DOHH2 (cell line): ENCODE measurements around the gene GUCA1A.

Experiments
- H3F3A ChIP-seq: fragments of 200-600 bp; sonication (generic), shearing (Covaris generic); 2 replicates; pipeline ENCODE4 v1.6.0; 2016; ENCODE audit warnings: antibody characterized with exemption, mild to moderate bottlenecking; ENCODE audit not compliant: control insufficient read depth, insufficient read depth
- H3K27ac ChIP-seq: fragments of 200-600 bp; sonication (generic); 2 replicates; pipeline ENCODE4 v1.5.1; 2014; ENCODE audit warnings: low read depth, mild to moderate bottlenecking, low read length, moderate library complexity
- H3K27me3 ChIP-seq: fragments of 200-600 bp; sonication (generic); 2 replicates; pipeline ENCODE4 v1.6.1; 2014; ENCODE audit warnings: mild to moderate bottlenecking, low read length, mixed read lengths; ENCODE audit not compliant: control insufficient read depth
- H3K36me3 ChIP-seq: fragments of 200-600 bp; sonication (generic); 2 replicates; pipeline ENCODE4 v1.6.1; 2014; ENCODE audit warnings: mild to moderate bottlenecking, low read length, moderate library complexity, mixed read lengths; ENCODE audit not compliant: control insufficient read depth
- H3K4me1 ChIP-seq: fragments of 200-600 bp; sonication (generic); 2 replicates; pipeline ENCODE4 v1.6.1; 2014; ENCODE audit warnings: mild to moderate bottlenecking, low read length, mixed read lengths; ENCODE audit not compliant: control insufficient read depth
- H3K4me2 ChIP-seq: fragments of 200-600 bp; sonication (generic); 2 replicates; pipeline ENCODE4 v1.6.0; 2014; ENCODE audit warnings: mild to moderate bottlenecking, low read length, moderate library complexity
- H3K4me3 ChIP-seq: fragments of 200-600 bp; sonication (generic); 2 replicates; pipeline ENCODE4 v1.5.1; 2014; ENCODE audit warnings: mild to moderate bottlenecking, low read length, mixed read lengths
- H3K79me2 ChIP-seq: fragments of 200-600 bp; sonication (generic); 2 replicates; pipeline ENCODE4 v1.6.1; 2014; ENCODE audit warnings: mild to moderate bottlenecking, low read length, mixed read lengths; ENCODE audit not compliant: control insufficient read depth
- H3K9me2 ChIP-seq: fragments of 200-600 bp; sonication (generic); replicated peaks from 2 replicates; pipeline ENCODE4 v1.6.1; 2014; ENCODE audit warnings: mild to moderate bottlenecking, low read length, mixed read lengths; ENCODE audit not compliant: control insufficient read depth
- H3K9me3 ChIP-seq: fragments of 200-600 bp; sonication (generic); 2 replicates; pipeline ENCODE4 v1.6.1; 2014; ENCODE audit warnings: antibody characterized with exemption, low read length, mixed read lengths; ENCODE audit not compliant: control insufficient read depth, insufficient read depth
- H4K20me1 ChIP-seq: fragments of 200-600 bp; sonication (generic); 2 replicates; pipeline ENCODE4 v1.6.0; 2014; ENCODE audit warnings: low read depth, mild to moderate bottlenecking, antibody characterized with exemption, low read length, moderate library complexity; ENCODE audit not compliant: control insufficient read depth, insufficient read depth
- EZH2phosphoT487 ChIP-seq: fragments of 200-600 bp; sonication (generic); IDR thresholded peaks from 2 replicates; pipeline ENCODE4 v1.6.1; 2017; ENCODE audit warnings: borderline replicate concordance, mild to moderate bottlenecking, antibody characterized with exemption, low read length, moderate library complexity, mixed read lengths
- TF ChIP-seq, protein P1 (sequence below): fragments of 200-600 bp; sonication (generic); IDR thresholded peaks from one replicate; pipeline ENCODE4 v1.5.1; 2014; ENCODE audit warnings: antibody characterized with exemption, mild to moderate bottlenecking, low read depth, low read length; ENCODE audit not compliant: poor library complexity, severe bottlenecking

GUCA1A gene

DNA sequence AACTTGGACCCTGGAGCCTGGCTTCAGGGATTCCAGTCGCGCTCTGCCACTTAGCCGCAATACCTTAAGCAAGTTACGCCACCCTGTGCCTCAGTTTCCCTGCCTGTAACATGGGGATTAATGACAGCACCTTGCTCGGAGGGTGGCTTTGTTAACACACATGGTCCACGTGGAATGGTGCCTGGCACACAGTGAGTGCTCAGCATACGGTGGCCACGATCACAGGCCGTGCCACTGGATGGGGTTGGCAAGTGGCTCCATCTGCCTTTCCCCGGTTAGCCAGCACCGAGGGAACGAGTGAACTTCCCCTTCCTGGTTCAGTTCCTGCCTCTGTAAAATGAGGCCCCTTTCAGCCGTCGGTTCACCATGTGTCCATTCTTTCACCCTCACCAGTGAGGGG is 47.9 kb upstream of the GUCA1A start:
- H3K79me2 ChIP-seq, result no peaks in the 10 kb centered on the region
- no peak overlapping the region for H3K27ac ChIP-seq
- H3K27me3 ChIP-seq, result no peaks in the 10 kb centered on the region
- H3K4me1 ChIP-seq, result no peaks in the 10 kb centered on the region
- no peak overlapping the region for H3K4me2 ChIP-seq
- H4K20me1 ChIP-seq, result no peaks in the 10 kb centered on the region
- H3K9me3 ChIP-seq, result no peaks in the 10 kb centered on the region
- H3K4me3 ChIP-seq, result no peak overlapping the region
- no peaks in the 10 kb centered on the region for H3K9me2 ChIP-seq
- H3F3A ChIP-seq, result no peaks in the 10 kb centered on the region
- no peaks in the 10 kb centered on the region for H3K36me3 ChIP-seq
- TF ChIP-seq, protein P1, sequence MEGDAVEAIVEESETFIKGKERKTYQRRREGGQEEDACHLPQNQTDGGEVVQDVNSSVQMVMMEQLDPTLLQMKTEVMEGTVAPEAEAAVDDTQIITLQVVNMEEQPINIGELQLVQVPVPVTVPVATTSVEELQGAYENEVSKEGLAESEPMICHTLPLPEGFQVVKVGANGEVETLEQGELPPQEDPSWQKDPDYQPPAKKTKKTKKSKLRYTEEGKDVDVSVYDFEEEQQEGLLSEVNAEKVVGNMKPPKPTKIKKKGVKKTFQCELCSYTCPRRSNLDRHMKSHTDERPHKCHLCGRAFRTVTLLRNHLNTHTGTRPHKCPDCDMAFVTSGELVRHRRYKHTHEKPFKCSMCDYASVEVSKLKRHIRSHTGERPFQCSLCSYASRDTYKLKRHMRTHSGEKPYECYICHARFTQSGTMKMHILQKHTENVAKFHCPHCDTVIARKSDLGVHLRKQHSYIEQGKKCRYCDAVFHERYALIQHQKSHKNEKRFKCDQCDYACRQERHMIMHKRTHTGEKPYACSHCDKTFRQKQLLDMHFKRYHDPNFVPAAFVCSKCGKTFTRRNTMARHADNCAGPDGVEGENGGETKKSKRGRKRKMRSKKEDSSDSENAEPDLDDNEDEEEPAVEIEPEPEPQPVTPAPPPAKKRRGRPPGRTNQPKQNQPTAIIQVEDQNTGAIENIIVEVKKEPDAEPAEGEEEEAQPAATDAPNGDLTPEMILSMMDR, result no peak
- TF ChIP-seq EZH2phosphoT487, result no peak

- H3K4me1 ChIP-seq, result no peaks in the 10 kb centered on the region
- H3K79me2 ChIP-seq, result no peaks in the 10 kb centered on the region
- H3F3A ChIP-seq, result no peaks in the 10 kb centered on the region
- no peaks in the 10 kb centered on the region for H3K9me2 ChIP-seq
- TF ChIP-seq, protein P1, result no peak
- no peak for TF ChIP-seq EZH2phosphoT487
- H3K4me3 ChIP-seq, result no peak overlapping the region
- H3K27me3 ChIP-seq, result no peaks in the 10 kb centered on the region
- H4K20me1 ChIP-seq, result no peaks in the 10 kb centered on the region
- no peaks in the 10 kb centered on the region for H3K9me3 ChIP-seq
- no peak overlapping the region for H3K27ac ChIP-seq
- no peaks in the 10 kb centered on the region for H3K36me3 ChIP-seq
- no peak overlapping the region for H3K4me2 ChIP-seq
Observed at GRCh38 chr6:42125663-42126062, 47.5 kb upstream of the GUCA1A start.

GRCh38 chr6:42128460-42129359 is 44.5 kb upstream of the GUCA1A start:
- Histone ChIP-seq H3K9me2 (no peaks in the 10 kb centered on the region), H3F3A (no peaks in the 10 kb centered on the region), H3K4me1 (no peaks in the 10 kb centered on the region), H3K36me3 (no peaks in the 10 kb centered on the region), H4K20me1 (no peaks in the 10 kb centered on the region), H3K27me3 (no peaks in the 10 kb centered on the region), H3K9me3 (no peaks in the 10 kb centered on the region), H3K4me2 (no peak overlapping the region), H3K79me2 (no peaks in the 10 kb centered on the region), H3K27ac (no peak overlapping the region), H3K4me3 (no peak overlapping the region)
- TF ChIP-seq, protein P1, result no peak
- no peak for TF ChIP-seq EZH2phosphoT487
